Esophagus muscularis mucosa (tissue), 4 donors: ENCODE data around the gene ANKRD17. TPM values are rescaled to one million over a fixed set of nuclear protein-coding genes. Genes with fewer than 3 reads are reported as not detected.

Experiments used
- DNase-seq: peaks from one replicate; pipeline ENCODE4 v3.0.0-alpha.2; 2017; ENCODE audit errors: extremely low spot score
- H3K27ac ChIP-seq, 4 donors: fragments of 200-600 bp; sonication (generic); replicated peaks in 1 of 4; 1 replicate in 3 of 4; 2 replicates in 1 of 4; pipeline ENCODE4 v1.5.1; 2016 to 2019; ENCODE audit warnings: mild to moderate bottlenecking in 1 of 4
- H3K27me3 ChIP-seq, 4 donors: fragments of 200-600 bp; sonication (generic); one replicate each; pipeline versions ENCODE4 v1.5.1 to v1.6.0; 2016 to 2019
- H3K36me3 ChIP-seq, 4 donors: fragments of 200-600 bp; sonication (generic); one replicate each; pipeline ENCODE4 v1.5.1; 2016 to 2019
- H3K4me1 ChIP-seq, 4 donors: fragments of 200-600 bp; sonication (generic); one replicate each; pipeline ENCODE4 v1.5.1; 2016 to 2019
- H3K4me3 ChIP-seq, 4 donors: fragments of 200-600 bp; sonication (generic); 1 replicate in 2 of 4; 2 replicates in 2 of 4; pipeline ENCODE4 v1.5.1; 2016 to 2019; ENCODE audit warnings: mild to moderate bottlenecking in 4 of 4, moderate library complexity in 1 of 4
- H3K9me3 ChIP-seq, 4 donors: fragments of 200-600 bp; sonication (generic); 1 replicate in 3 of 4; 2 replicates in 1 of 4; pipeline ENCODE4 v1.5.1; 2016 to 2019
- EP300 ChIP-seq: sonication (generic); formaldehyde crosslinking; IDR thresholded peaks from one replicate; pipeline ENCODE4 v1.6.1; 2017; ENCODE audit warnings: antibody characterized with exemption
- POLR2A ChIP-seq: fragments of 450-650 bp; IDR thresholded peaks from one replicate; pipeline ENCODE4 v1.6.1; 2017; ENCODE audit warnings: antibody characterized with exemption, moderate library complexity, mild to moderate bottlenecking, low read depth
- POLR2AphosphoS5 ChIP-seq, 2 donors: sonication (generic); formaldehyde crosslinking; IDR thresholded peaks; one replicate each; pipeline ENCODE4 v1.6.1; 2017; ENCODE audit warnings: antibody characterized with exemption in 2 of 2
- WGBS: methylation state at CpG from one replicate; pipeline ENCODE4 v1.1.5; 2018; 5-methylcytosine and 5-hydroxymethylcytosine counted together
- intact Hi-C: fragments of 100-400 bp; cut with DNase I; formaldehyde crosslinking; loops from one replicate; pipeline ENCODE4 v1.15.1; 2023
- small RNA-seq, 3 donors: library from RNA; depleted of rRNA; stranded (forward); fragments of <200 nt; gene quantifications; one replicate each; pipeline ENCODE3, GENCODE V24; 2016
- total RNA-seq, 4 donors: library from RNA; depleted of rRNA; stranded (reverse); fragments of >200 nt; gene quantifications; one replicate each; pipeline versions ENCODE4 v1.1.0 to v1.2.1, GENCODE V29; 2016
- TF ChIP-seq, protein P1 (sequence below), 3 experiments: fragments of 200-600 bp in 2 of 3; fragments of 450-650 bp in 1 of 3; sonication (generic) in 2 of 3; IDR thresholded peaks; one replicate each; pipeline ENCODE4 v1.5.1; 2017 to 2019; ENCODE audit warnings: antibody characterized with exemption in 3 of 3, mild to moderate bottlenecking in 2 of 3, moderate library complexity in 1 of 3

The ANKRD17 gene
- total RNA-seq, 4 donors from 2014 or later: 47.9 to 58.1 (median 54.7) TPM

DNA sequence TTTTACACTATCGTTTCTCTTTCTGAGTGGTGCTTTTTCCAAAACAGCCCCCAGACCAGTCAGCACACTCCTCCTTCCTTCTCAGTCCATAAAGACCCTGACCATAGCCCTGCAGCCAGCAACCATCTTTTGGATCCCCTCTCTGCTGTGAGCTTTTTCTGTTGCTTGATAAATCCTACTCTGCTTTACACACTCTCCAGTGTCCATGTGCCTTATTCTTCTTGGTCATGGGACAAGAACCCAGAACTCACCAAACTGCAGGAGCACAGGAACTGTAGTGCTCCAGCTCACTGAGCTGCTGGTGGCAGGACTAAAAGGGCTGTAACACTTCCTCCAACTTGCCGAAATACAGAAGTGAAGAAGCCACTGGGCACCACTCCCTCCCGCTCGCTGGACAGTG is 221.5 kb downstream of the ANKRD17 start:
- no peak for TF ChIP-seq POLR2AphosphoS5 (IDR thresholded peaks at IDR 0.05)
- TF ChIP-seq, protein P1, sequence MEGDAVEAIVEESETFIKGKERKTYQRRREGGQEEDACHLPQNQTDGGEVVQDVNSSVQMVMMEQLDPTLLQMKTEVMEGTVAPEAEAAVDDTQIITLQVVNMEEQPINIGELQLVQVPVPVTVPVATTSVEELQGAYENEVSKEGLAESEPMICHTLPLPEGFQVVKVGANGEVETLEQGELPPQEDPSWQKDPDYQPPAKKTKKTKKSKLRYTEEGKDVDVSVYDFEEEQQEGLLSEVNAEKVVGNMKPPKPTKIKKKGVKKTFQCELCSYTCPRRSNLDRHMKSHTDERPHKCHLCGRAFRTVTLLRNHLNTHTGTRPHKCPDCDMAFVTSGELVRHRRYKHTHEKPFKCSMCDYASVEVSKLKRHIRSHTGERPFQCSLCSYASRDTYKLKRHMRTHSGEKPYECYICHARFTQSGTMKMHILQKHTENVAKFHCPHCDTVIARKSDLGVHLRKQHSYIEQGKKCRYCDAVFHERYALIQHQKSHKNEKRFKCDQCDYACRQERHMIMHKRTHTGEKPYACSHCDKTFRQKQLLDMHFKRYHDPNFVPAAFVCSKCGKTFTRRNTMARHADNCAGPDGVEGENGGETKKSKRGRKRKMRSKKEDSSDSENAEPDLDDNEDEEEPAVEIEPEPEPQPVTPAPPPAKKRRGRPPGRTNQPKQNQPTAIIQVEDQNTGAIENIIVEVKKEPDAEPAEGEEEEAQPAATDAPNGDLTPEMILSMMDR (IDR thresholded peaks at IDR 0.05): no peak
- TF ChIP-seq POLR2A: no peak
- no peak for TF ChIP-seq EP300
- H3K36me3 ChIP-seq: no peaks in the 10 kb centered on the region
- DNase-seq: no peak
- intact Hi-C loops: no loop called here
- H3K27ac ChIP-seq: no peak overlapping the region
- no peaks in the 10 kb centered on the region for H3K4me1 ChIP-seq
- no peak overlapping the region for H3K4me3 ChIP-seq
- 89% methylated on average over 4 of the region's 4 CpGs for WGBS
- no peaks in the 10 kb centered on the region for H3K27me3 ChIP-seq
- peaks cover 0 to 18% (median 6%) of the 10 kb centered on the region in 4 donors for H3K9me3 ChIP-seq

GRCh38 chr4:73036123-73036522 is 222.5 kb downstream of the ANKRD17 start:
- Histone ChIP-seq H3K9me3 (peaks cover 0 to 18% (median 6%) of the 10 kb centered on the region in 4 donors), H3K4me1 (no peaks in the 10 kb centered on the region), H3K4me3 (no peak overlapping the region), H3K27ac (no peak overlapping the region), H3K36me3 (no peaks in the 10 kb centered on the region), H3K27me3 (no peaks in the 10 kb centered on the region)
- intact Hi-C loops: no loop called here
- TF ChIP-seq POLR2AphosphoS5 (IDR thresholded peaks at IDR 0.05) (no peak), EP300 (no peak), POLR2A (no peak)
- TF ChIP-seq, protein P1 (IDR thresholded peaks at IDR 0.05): no peak
- DNase-seq: no peak
- WGBS: 83% methylated on average over 1 of the region's 1 CpG

DNA sequence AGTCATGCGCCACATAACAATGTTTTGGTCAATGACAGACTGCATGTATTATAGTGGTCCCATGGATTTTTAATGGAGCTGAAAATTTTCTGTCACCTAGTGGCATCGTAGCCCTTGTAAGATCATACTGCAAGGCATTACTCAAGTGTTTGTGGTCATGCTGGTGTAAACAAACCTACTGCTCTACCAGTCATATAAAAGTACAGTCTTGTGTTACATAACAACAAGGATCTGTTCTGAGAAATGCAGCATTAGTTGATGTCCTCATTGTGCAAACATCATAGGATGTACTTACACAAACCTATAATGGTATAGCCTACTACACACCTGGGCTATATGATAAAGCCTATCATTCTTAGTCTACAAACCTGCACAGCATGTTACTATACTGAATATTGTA is 223.7 kb downstream of the ANKRD17 start:
- Histone ChIP-seq H3K27me3 (no peaks in the 10 kb centered on the region), H3K36me3 (no peaks in the 10 kb centered on the region), H3K9me3 (peaks cover 0 to 12% (median 6%) of the 10 kb centered on the region in 4 donors), H3K4me1 (no peaks in the 10 kb centered on the region), H3K27ac (no peak overlapping the region), H3K4me3 (no peak overlapping the region)
- TF ChIP-seq EP300: no peak
- WGBS: 82% methylated on average over 2 of the region's 2 CpGs
- no peak for DNase-seq
- intact Hi-C loops: no loop called here

DNA sequence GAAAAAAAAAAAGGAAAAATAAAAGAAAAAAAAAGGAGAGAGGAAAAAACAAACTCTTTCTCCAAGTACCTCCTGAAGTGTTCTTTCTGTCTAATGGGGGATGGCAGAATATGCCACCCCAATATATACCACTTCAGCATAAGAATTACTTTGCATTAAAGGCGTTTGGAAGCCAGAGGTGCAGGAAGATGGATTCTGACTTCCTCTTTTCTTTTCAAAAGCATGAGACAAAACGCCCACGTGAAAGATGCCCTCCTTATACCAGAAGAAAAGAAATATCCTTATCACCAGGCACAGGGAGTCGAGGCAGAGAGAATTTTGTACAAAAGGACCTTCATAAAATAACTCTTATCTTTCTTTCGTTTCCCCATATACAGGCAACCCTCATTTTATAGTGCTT is 230.0 kb downstream of the ANKRD17 start:
- H3K27me3 ChIP-seq: no peaks in the 10 kb centered on the region
- no peak for DNase-seq
- intact Hi-C loops: no loop called here
- no peaks in the 10 kb centered on the region for H3K4me1 ChIP-seq
- H3K27ac ChIP-seq: no peak overlapping the region
- 64% methylated on average over 5 of the region's 5 CpGs for WGBS
- no peaks in the 10 kb centered on the region for H3K36me3 ChIP-seq
- no peak overlapping the region for H3K4me3 ChIP-seq
- TF ChIP-seq EP300: no peak
- TF ChIP-seq POLR2A: no peak
- TF ChIP-seq, protein P1 (IDR thresholded peaks at IDR 0.05): no peak
- no peaks in the 10 kb centered on the region for H3K9me3 ChIP-seq

Small RNAs within 50 kb of the gene (small RNA-seq; reads per million reads assigned to genes)
- gene RF00334 (0 reads per million in 3 donors), gene RNU6ATAC5P (0 reads per million in 3 donors)

Other genes with a start within 250 kb of the ANKRD17 start
- 10 to 100 TPM; 10.4 to 19.0 (median 12.9) TPM for gene COX18, start 189.1 kb downstream of the ANKRD17 start, total RNA-seq
- under 1 TPM in 1 of 4 donors, not detected in 3; 0.32 TPM for gene ALB, start 145.5 kb upstream of the ANKRD17 start, total RNA-seq
- not detected for gene AFP, start 177.4 kb upstream of the ANKRD17 start, total RNA-seq
- not detected for gene AFM, start 222.9 kb upstream of the ANKRD17 start, total RNA-seq